Kidney epithelial cell (primary cell): ENCODE measurements around the gene RS1. TPM values are rescaled to one million over a fixed set of nuclear protein-coding genes. Genes with fewer than 3 reads are reported as not detected.

ENCODE experiments used
- DNase-seq: peaks from one replicate; pipeline ENCODE4 v3.0.0-alpha.2; 2010; ENCODE audit warnings: low read depth
- H3K27me3 ChIP-seq: 2 replicates; pipeline ENCODE4 v1.6.0; 2011; ENCODE audit warnings: low read length; ENCODE audit not compliant: control insufficient read depth, insufficient read depth
- H3K36me3 ChIP-seq: 2 replicates; pipeline ENCODE4 v1.5.1; 2011; ENCODE audit warnings: low read length; ENCODE audit not compliant: control insufficient read depth, insufficient read depth
- H3K4me3 ChIP-seq: 2 replicates; pipeline ENCODE4 v1.5.1; 2011; ENCODE audit warnings: low read depth, mild to moderate bottlenecking, control low read depth, low read length
- CTCF ChIP-seq: IDR thresholded peaks from 2 replicates; pipeline ENCODE4 v1.5.1; 2011; ENCODE audit warnings: mild to moderate bottlenecking, moderate library complexity, low read length, control low read depth, inconsistent platforms; ENCODE audit not compliant: insufficient read depth, poor library complexity, severe bottlenecking
- total RNA-seq: library from RNA; depleted of rRNA; stranded (reverse); fragments of >200 nt; gene quantifications from 2 replicates; pipeline ENCODE4 v1.2.3, GENCODE V29; 2015

Gene RS1
- total RNA-seq, 1 donor from 2014 or later, result not detected

DNA sequence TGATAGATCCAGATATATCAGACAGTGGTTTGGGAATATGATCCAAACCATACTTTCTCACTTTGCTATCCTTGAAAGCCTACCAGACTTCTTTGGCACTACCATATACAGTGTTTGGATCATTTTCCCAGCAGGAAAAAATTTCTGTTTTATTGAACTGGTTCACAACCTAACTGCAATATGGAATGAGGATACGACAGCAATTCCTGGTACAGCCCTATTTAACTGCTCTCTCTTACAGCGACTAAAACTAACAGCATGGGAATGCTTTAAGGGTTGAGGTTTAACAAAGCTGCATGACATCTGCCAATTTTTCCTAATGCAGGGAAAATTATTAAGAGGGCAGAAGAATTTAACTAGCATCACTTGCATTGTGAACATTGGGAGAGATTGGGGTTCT, 47.3 kb downstream of the RS1 start:
- no peak for TF ChIP-seq CTCF
- no peaks in the 10 kb centered on the region for H3K27me3 ChIP-seq
- DNase-seq, result no peak

DNA sequence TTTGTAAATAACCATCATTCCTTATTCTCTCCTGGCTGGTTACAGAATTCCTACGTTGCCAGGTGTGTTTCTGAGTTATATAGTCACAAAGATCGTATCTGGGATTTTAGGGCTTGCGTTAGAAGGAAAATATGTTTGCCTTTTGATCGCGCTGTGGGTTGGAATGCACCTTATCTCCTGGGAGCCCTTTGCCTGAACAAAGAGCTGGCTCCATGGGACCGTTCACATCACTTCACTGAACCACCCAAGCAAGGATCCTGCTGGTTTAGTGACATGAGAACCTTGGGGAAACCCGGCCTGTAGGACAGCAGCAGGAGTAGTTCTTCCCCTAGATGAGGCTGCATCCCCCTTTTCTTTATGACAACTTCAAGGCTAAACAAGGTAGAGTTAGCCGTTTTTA, 51.6 kb downstream of the RS1 start:
- no peaks in the 10 kb centered on the region for H3K27me3 ChIP-seq
- no peaks in the 10 kb centered on the region for H3K36me3 ChIP-seq
- no peak for TF ChIP-seq CTCF
- DNase-seq, result no peak
- H3K4me3 ChIP-seq, result no peak overlapping the region

More for the DNA sequence above, 47.3 kb downstream of the RS1 start:
- Histone ChIP-seq H3K36me3 (no peaks in the 10 kb centered on the region), H3K4me3 (no peak overlapping the region)

GRCh38 chrX:18619288-18619687, 52.6 kb downstream of the RS1 start:
- no peak for TF ChIP-seq CTCF
- H3K27me3 ChIP-seq, result no peaks in the 10 kb centered on the region
- no peaks in the 10 kb centered on the region for H3K36me3 ChIP-seq
- H3K4me3 ChIP-seq, result no peak overlapping the region
- DNase-seq, result no peak

- Histone ChIP-seq H3K36me3 (no peaks in the 10 kb centered on the region), H3K27me3 (no peaks in the 10 kb centered on the region), H3K4me3 (no peak overlapping the region)
- no peak for TF ChIP-seq CTCF
- DNase-seq, result peak; percentile 74
Observed at GRCh38 chrX:18617407-18617750, 54.5 kb downstream of the RS1 start.

- Histone ChIP-seq H3K36me3 (no peaks in the 10 kb centered on the region), H3K27me3 (no peaks in the 10 kb centered on the region), H3K4me3 (no peak overlapping the region)
- no peak for TF ChIP-seq CTCF
- DNase-seq, result no peak
Observed at GRCh38 chrX:18616688-18617406, 55.1 kb downstream of the RS1 start.

DNA sequence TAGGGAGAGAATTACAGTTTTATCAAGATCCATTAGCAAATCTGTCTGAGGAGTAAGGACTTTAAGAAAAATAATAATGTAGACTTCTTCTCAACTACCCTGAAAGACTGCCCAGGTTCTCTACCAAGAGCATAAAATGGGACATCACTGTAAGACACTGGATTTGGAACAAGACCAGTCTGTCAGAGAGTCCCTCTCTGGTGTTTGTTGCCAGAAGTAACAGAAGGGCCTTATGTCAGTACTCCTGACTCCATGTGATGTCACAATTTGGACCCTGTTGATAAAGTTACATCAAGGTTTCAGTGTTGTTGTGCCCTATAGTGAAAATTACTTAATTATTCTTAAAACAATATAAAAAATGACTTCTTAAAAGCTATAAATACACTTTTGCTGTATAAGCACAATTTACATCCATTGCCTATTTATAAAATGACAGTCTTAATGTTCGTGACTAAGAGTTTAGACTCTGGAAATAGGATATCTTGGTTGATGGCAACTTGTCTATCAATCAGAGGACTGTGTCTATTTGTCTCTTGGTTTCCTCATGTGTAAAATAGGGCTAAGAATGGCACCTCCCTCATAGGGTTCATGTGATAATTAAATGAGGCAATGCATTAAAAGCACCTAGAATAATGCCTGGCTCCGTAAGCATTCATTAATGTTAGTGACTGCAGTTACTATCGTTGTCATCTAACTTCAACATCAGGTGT, 57.8 kb downstream of the RS1 start:
- H3K27me3 ChIP-seq, result no peaks in the 10 kb centered on the region
- no peak for DNase-seq
- no peak for TF ChIP-seq CTCF
- H3K36me3 ChIP-seq, result no peaks in the 10 kb centered on the region
- H3K4me3 ChIP-seq, result no peak overlapping the region
